ENCODE data around the gene PSMG3. TPM values are rescaled to one million over a fixed set of nuclear protein-coding genes. Genes with fewer than 3 reads are reported as not detected.

PSMG3 gene
- total and polyA plus RNA-seq, 8 donors: 4.9 to 71.5 (median 33.3) TPM; not detected in 1

DNA sequence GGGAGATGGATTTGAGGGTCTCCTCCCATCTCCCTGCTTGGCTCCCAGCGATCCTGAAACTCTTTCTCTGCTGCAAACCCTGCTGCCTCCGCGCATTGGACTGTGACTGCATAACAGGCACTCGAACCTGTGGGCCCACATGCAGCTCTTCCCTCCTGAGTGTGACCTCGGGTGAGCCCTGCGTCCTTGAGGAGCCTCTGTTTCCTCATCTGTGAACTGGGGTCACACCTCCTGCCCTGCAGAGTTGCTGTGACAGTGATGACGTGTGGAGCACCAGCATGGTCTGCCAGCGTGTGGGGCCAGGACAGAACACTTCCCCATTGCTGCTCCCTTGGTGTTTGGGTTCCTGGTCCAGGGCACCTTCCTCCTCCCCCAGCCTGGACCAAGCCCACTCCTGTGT, 46.9 kb upstream of the PSMG3 start:
- WGBS, 5 donors: 83 to 92% (median 85%) methylated on average over 6 to 8 of the region's 8 CpGs

DNA sequence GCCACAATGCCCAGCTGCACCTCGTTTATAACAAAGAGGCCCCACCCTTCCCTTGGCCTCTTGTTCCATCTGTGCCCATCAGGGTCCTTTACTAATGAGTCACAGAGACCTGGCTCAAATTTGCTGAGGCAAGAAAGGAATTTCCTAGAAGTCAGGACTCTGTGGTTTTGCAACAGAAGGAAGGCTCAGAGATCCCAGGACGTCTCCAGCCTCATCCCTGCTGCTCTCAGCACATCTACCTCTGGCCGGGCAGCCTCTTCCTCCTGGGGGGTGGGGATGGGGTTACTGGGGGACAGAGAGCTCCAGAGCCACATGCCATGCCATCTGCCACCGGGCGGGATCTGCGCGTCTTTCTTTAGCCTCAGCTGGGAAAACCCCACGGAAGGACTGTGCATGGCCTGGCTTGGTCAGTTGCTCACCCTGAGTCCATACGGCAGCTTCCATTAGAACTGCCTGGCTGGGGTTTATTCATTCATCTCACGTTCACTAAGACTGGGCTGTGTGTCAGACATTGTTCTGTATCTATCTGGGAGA, 41.9 kb upstream of the PSMG3 start:
- intact Hi-C loops (cut with DNase I; ENCODE audit: low total_unique reads): no loop called here
- Histone ChIP-seq H3K9me3 (no peaks in the 10 kb centered on the region), H3K27ac (no peak overlapping the region), H3K4me1 (no peaks in the 10 kb centered on the region), H3K4me3 (no peak overlapping the region), H3K36me3 (no peaks in the 10 kb centered on the region), H3K27me3 (peaks cover 0 to 37% (median 3%) of the 10 kb centered on the region in 3 donors)
- DNase-seq: no peak
- TF ChIP-seq, protein P1, sequence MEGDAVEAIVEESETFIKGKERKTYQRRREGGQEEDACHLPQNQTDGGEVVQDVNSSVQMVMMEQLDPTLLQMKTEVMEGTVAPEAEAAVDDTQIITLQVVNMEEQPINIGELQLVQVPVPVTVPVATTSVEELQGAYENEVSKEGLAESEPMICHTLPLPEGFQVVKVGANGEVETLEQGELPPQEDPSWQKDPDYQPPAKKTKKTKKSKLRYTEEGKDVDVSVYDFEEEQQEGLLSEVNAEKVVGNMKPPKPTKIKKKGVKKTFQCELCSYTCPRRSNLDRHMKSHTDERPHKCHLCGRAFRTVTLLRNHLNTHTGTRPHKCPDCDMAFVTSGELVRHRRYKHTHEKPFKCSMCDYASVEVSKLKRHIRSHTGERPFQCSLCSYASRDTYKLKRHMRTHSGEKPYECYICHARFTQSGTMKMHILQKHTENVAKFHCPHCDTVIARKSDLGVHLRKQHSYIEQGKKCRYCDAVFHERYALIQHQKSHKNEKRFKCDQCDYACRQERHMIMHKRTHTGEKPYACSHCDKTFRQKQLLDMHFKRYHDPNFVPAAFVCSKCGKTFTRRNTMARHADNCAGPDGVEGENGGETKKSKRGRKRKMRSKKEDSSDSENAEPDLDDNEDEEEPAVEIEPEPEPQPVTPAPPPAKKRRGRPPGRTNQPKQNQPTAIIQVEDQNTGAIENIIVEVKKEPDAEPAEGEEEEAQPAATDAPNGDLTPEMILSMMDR (IDR thresholded peaks at IDR 0.05): no peak
- no peak for TF ChIP-seq POLR2AphosphoS5 (IDR thresholded peaks at IDR 0.05)
- 51 to 57% (median 54%) methylated on average over 9 to 10 of the region's 10 CpGs for WGBS, 5 donors

More for the DNA sequence above, 46.9 kb upstream of the PSMG3 start:
- Histone ChIP-seq H3K4me3 (no peak overlapping the region), H3K36me3 (no peaks in the 10 kb centered on the region), H3K4me1 (no peaks in the 10 kb centered on the region), H3K9me3 (no peaks in the 10 kb centered on the region), H3K27ac (no peak overlapping the region), H3K27me3 (peaks cover 0 to 24% (median 0%) of the 10 kb centered on the region in 3 donors)
- TF ChIP-seq EP300 (IDR thresholded peaks at IDR 0.05) (no peak), POLR2A (IDR thresholded peaks at IDR 0.05) (no peak), POLR2AphosphoS5 (IDR thresholded peaks at IDR 0.05) (no peak)
- TF ChIP-seq, protein P1 (IDR thresholded peaks at IDR 0.05): no peak
- no peak for DNase-seq
- intact Hi-C loops (cut with DNase I; ENCODE audit: low total_unique reads): no loop called here

DNA sequence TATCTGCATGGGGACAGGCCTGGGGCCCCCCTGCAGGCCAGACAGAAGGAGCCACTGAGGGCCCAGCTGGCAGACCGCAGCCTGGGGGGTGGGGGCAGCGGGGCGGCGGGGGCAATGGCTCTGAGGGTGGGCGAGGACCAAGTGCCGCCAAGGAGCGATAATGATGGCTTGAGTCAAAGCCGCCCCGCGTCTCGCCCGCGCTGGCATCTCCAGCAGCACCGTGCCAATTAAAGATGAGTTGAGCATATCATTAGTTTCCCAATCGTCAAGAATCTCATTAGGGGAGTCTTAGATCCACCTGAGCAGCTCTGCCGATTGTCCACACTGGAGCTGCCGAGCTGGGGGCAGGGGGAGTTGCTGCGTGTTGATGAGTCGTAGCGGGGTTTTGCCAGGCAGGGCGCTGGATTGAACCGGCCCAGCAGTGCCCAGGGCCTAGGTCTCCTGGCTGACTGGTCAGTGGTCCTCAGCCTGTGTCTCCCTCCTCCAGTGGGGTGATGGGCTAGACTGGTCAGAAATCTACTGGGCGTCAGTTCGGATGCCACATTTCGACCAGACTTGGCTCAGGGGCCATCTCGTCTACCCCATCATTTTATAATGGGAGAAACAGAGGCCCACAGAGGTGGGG, 41.0 kb upstream of the PSMG3 start:
- Histone ChIP-seq H3K9me3 (no peaks in the 10 kb centered on the region), H3K27ac (no peak overlapping the region), H3K4me1 (no peaks in the 10 kb centered on the region), H3K27me3 (peaks cover 0 to 47% (median 3%) of the 10 kb centered on the region in 3 donors), H3K4me3 (no peak overlapping the region), H3K36me3 (no peaks in the 10 kb centered on the region)
- no peak for DNase-seq
- TF ChIP-seq EP300 (IDR thresholded peaks at IDR 0.05) (no peak), POLR2AphosphoS5 (IDR thresholded peaks at IDR 0.05) (no peak), POLR2A (IDR thresholded peaks at IDR 0.05) (no peak)
- TF ChIP-seq, protein P1 (IDR thresholded peaks at IDR 0.05): no peak
- intact Hi-C loops (cut with DNase I; ENCODE audit: low total_unique reads): no loop called here
- WGBS, 5 donors: 89 to 91% (median 90%) methylated on average over 23 to 26 of the region's 26 CpGs

DNA sequence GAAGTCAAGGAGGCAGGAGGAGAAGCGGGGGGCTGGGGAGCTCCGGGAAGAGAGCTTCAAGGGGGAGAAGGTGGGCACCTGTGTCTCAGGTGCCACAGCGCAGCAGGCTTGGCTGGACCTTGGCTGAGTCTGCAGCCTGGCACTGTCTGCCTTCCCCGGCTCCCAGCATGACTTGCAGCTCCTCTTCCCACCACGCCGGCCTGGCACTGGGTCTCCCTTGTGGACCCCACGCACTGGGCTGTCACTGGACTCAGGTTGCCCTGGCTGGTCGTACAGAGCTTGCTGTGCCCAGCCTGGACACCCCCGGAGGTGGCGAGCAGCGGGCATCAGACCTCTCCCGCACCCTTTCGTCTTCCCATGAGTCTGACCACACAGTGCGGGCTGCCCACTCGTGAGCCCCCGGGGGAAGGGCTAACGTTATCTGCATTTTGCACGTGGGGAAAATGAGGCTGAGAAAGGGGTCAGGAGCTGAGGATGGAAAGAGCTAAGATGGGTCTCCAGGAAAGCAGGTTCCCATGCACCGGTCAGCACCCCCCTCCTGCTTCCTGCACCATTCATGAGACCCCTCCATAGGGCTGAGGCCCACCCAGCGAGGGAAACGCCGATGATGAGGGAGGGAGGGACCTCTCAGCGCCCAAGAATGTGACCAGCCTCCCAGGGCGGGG, 40.3 kb upstream of the PSMG3 start:
- TF ChIP-seq POLR2AphosphoS5 (IDR thresholded peaks at IDR 0.05) (no peak), EP300 (IDR thresholded peaks at IDR 0.05) (no peak), POLR2A (IDR thresholded peaks at IDR 0.05) (no peak)
- TF ChIP-seq, protein P1 (IDR thresholded peaks at IDR 0.05): no peak
- no peak overlapping the region for H3K27ac ChIP-seq
- no peaks in the 10 kb centered on the region for H3K4me1 ChIP-seq
- no peaks in the 10 kb centered on the region for H3K9me3 ChIP-seq
- 69 to 79% (median 74%) methylated on average over 16 to 24 of the region's 24 CpGs for WGBS, 5 donors
- peaks cover 0 to 54% (median 3%) of the 10 kb centered on the region in 3 donors for H3K27me3 ChIP-seq
- H3K36me3 ChIP-seq: no peaks in the 10 kb centered on the region
- no peak for DNase-seq
- no peak overlapping the region for H3K4me3 ChIP-seq
- intact Hi-C loops (cut with DNase I; ENCODE audit: low total_unique reads): no loop called here
